Measurements from ENCODE around the gene OVOL3.

GRCh38 chr19:36116344-36116637 is 5.3 kb downstream of the OVOL3 start:
- no peak for TF ChIP-seq CTCF (conservative IDR thresholded peaks at IDR 0.05; ENCODE audit: low read depth, low read length)
- TF ChIP-seq EZH2 (IDR thresholded peaks at IDR 0.05; ENCODE audit: borderline replicate concordance, low read depth, low read length, poor library complexity, severe bottlenecking), result no peak

Measured in A673 (cell line).